ENCODE results near the gene DPYSL4. TPM values are rescaled to one million over a fixed set of nuclear protein-coding genes. Genes with fewer than 3 reads are reported as not detected.

The DPYSL4 gene
- total and polyA plus RNA-seq, 2 of the 4 experiments (the other 2 are of a cell fraction): 8.1 to 30.5 TPM

GRCh38 chr10:132163278-132163765 lies 23.4 kb upstream of the DPYSL4 start:
- H4K91ac ChIP-seq (ENCODE audit: insufficient read depth, low read depth, low read length): no peak overlapping the region
- no peak overlapping the region for H3K27ac ChIP-seq (ENCODE audit: insufficient read depth, low read length)
- intact Hi-C loops (cut with micrococcal nuclease) (no loop called here), in situ Hi-C loops (cut with MboI; ENCODE audit: low sequenced_read_pairs) (no loop called here), dilution Hi-C loops (cut with HindIII; ENCODE audit: low sequenced_read_pairs, unreplicated experiment) (no loop called here)
- no peak overlapping the region for H2BK5ac ChIP-seq (ENCODE audit: low read depth, low read length, poor library complexity, severe bottlenecking)
- no peak overlapping the region for H3K9ac ChIP-seq (ENCODE audit: low read depth, low read length)
- H3K27me3 ChIP-seq (ENCODE audit: control insufficient read depth, insufficient read depth, low read length): no peaks in the 10 kb centered on the region; the same call in 1 of the 2 replicates
- no peak overlapping the region for H3K4me3 ChIP-seq (ENCODE audit: insufficient read depth, low read depth, low read length)
- H3K9me1 ChIP-seq (ENCODE audit: insufficient read depth, low read length): no peaks in the 10 kb centered on the region
- H3K79me1 ChIP-seq (ENCODE audit: low read depth in 1 of 2, low read length in 2 of 2): no peaks in the 10 kb centered on the region
- H4K20me1 ChIP-seq (ENCODE audit: insufficient read depth, low read length): no peaks in the 10 kb centered on the region
- POLR2A ChIA-PET (ENCODE audit: unreplicated experiment): no interaction called here
- no peaks in the 10 kb centered on the region for H3K9me3 ChIP-seq (ENCODE audit: control insufficient read depth, insufficient read depth, low read length)
- no TSS peak for BruUV-seq (replicated peaks)
- H3K4ac ChIP-seq (ENCODE audit: low read depth, low read length): no peak overlapping the region
- WGBS, 2 experiments (ENCODE audit: extremely low coverage in 2 of 2, insufficient read length in 1 of 2): 47% methylated on average over 12 of the region's 16 CpGs; no CpG with 5 or more reads in 1 of the 2 experiments
- no peak overlapping the region for H2AK9ac ChIP-seq (replicated peaks; ENCODE audit: low read depth, low read length, poor library complexity)
- ATAC-seq (ENCODE audit: low read depth) (peak; percentile 51), DNase-seq (no peak)
- H3K4me2 ChIP-seq (ENCODE audit: low read depth, low read length): no peak overlapping the region
- H3K56ac ChIP-seq (ENCODE audit: extremely low read depth, insufficient read depth, low read length): no peak overlapping the region
- H2BK20ac ChIP-seq (ENCODE audit: low read depth, low read length): no peak overlapping the region
- no peak overlapping the region for H2BK120ac ChIP-seq (ENCODE audit: low read depth, low read length)
- H3K18ac ChIP-seq (ENCODE audit: low read depth, low read length): no peak overlapping the region
- H4K8ac ChIP-seq (ENCODE audit: low read depth in 2 of 2, low read length in 2 of 2): no peak overlapping the region
- CTCF ChIA-PET: no interaction called here
- TF ChIP-seq MXI1 (IDR thresholded peaks at IDR 0.05; ENCODE audit: borderline replicate concordance, low read depth, low read length) (no peak), ELK1 (IDR thresholded peaks at IDR 0.05; ENCODE audit: borderline replicate concordance, low read depth, low read length) (no peak), SMC3 (IDR thresholded peaks at IDR 0.05; ENCODE audit: low read depth, low read length) (no peak), USF2 (IDR thresholded peaks at IDR 0.05; ENCODE audit: low read depth, low read length) (no peak), BHLHE40 (IDR thresholded peaks at IDR 0.05; ENCODE audit: low read depth, low read length) (no peak), CHD1 (IDR thresholded peaks at IDR 0.05; ENCODE audit: low read depth, low read length) (no peak), POLR2A (IDR thresholded peaks at IDR 0.05; ENCODE audit: low read depth, low read length) (no peak)
- no peaks in the 10 kb centered on the region for H3K4me1 ChIP-seq (ENCODE audit: control insufficient read depth, insufficient read depth, low read length)
- H3K14ac ChIP-seq (replicated peaks; ENCODE audit: low read depth, low read length): no peak overlapping the region
- no peak overlapping the region for H2AK5ac ChIP-seq (ENCODE audit: low read depth, low read length)
- H3K23ac ChIP-seq (ENCODE audit: low read depth, low read length): no peak overlapping the region
- H4K5ac ChIP-seq (ENCODE audit: low read depth, low read length): no peak overlapping the region
- H2AFZ ChIP-seq (replicated peaks; ENCODE audit: low read length, poor library complexity): peak overlapping the region; percentile 34
- H3K36me3 ChIP-seq (ENCODE audit: control insufficient read depth, insufficient read depth, low read length): no peaks in the 10 kb centered on the region
- H2BK15ac ChIP-seq (ENCODE audit: low read depth, low read length): no peak overlapping the region

All from IMR-90 (cell line).